ENCODE results near the gene KRT31.
"Not testable (repeated sequence)": the region's sequence is repeated elsewhere in the genome, so short reads cannot be mapped to it uniquely, and the experiment has no call there.

DNA sequence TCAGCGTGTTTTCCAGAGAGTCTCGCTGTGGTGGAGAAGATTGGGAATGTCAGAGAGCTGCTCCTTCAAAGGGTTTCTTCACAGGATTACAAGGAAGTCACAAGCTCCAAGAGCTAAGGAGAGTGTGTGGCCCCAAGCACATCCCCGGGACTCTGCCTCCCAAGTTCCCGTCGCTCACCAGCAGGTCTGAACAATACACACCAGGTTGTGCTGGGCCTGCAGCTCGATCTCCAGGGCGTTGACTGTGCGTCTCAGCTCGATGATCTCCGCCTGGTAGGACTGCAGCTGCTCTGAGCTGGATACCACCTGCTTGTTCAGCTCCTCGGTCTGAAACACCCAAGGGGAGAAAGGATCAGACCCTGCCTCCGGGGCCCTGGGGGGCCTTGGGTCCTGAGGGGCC, 2.4 kb downstream of the KRT31 start:
- TF ChIP-seq CTCF (IDR thresholded peaks at IDR 0.05; ENCODE audit: low read depth, low read length); EZH2phosphoT487 (IDR thresholded peaks at IDR 0.05; ENCODE audit: low read depth): not testable (repeated sequence)
